GM12872 (cell line): Measurements from ENCODE around the gene FRMD4A.

ENCODE experiments used
- CTCF ChIP-seq: IDR thresholded peaks from 3 replicates; pipeline ENCODE4 v1.5.1; 2011; ENCODE audit warnings: low read depth, mild to moderate bottlenecking, low read length, moderate library complexity; ENCODE audit not compliant: insufficient read depth

Gene FRMD4A

GRCh38 chr10:13991353-13991752 lies 339.4 kb downstream of the FRMD4A start:
- no peak for TF ChIP-seq CTCF

- no peak for TF ChIP-seq CTCF
Observed at GRCh38 chr10:13990946-13991345, 339.8 kb downstream of the FRMD4A start.

- TF ChIP-seq CTCF, result no peak
Observed at GRCh38 chr10:13990392-13990805, 340.3 kb downstream of the FRMD4A start.

GRCh38 chr10:13989616-13990015 lies 341.1 kb downstream of the FRMD4A start:
- no peak for TF ChIP-seq CTCF

GRCh38 chr10:13987446-13987845 lies 343.3 kb downstream of the FRMD4A start:
- TF ChIP-seq CTCF, result no peak

GRCh38 chr10:13984647-13985155 lies 346.0 kb downstream of the FRMD4A start:
- no peak for TF ChIP-seq CTCF

GRCh38 chr10:13983035-13983434 lies 347.7 kb downstream of the FRMD4A start:
- TF ChIP-seq CTCF, result no peak
